Activated CD8-positive, alpha-beta memory T cell treated with anti-CD3 and anti-CD28 coated beads, Interleukin-2, amount 10 ng/mL, durations not matched to agents 7 days and 5 days (primary cell): ENCODE measurements around the gene CGB3. TPM values are rescaled to one million over a fixed set of nuclear protein-coding genes. Genes with fewer than 3 reads are reported as not detected.
"Not testable (repeated sequence)": the region's sequence is repeated elsewhere in the genome, so short reads cannot be mapped to it uniquely, and the experiment has no call there.

ENCODE experiments used
- ATAC-seq: fragments of 150-1000 bp; cut with Tn5 transposase; one replicate; pipeline ENCODE4 v1.10.0; 2021; ENCODE audit warnings: moderate library complexity
- CTCF ChIA-PET: fragments of 350-600 bp; sonication (Branson Sonifier 250); formaldehyde crosslinking; loops from one replicate; lab custom pipeline; 2021; ENCODE audit warnings: antibody characterized with exemption; lab: Charles Lee
- DNase-seq: peaks from one replicate; pipeline ENCODE4 v3.0.0-alpha.2; 2020
- H3K27ac Mint-ChIP-seq: one replicate; pipeline ENCODE4 v1.8.0; 2021; ENCODE audit warnings: mild to moderate bottlenecking, mixed read lengths
- H3K27me3 Mint-ChIP-seq: one replicate; pipeline ENCODE4 v1.8.0; 2021; ENCODE audit warnings: mixed read lengths
- H3K36me3 Mint-ChIP-seq: one replicate; pipeline ENCODE4 v1.8.0; 2021; ENCODE audit warnings: mild to moderate bottlenecking, mixed read lengths
- H3K4me1 Mint-ChIP-seq: one replicate; pipeline ENCODE4 v1.8.0; 2021; ENCODE audit warnings: mixed read lengths
- H3K4me3 Mint-ChIP-seq: one replicate; pipeline ENCODE4 v1.8.0; 2021; ENCODE audit warnings: mild to moderate bottlenecking, moderate library complexity, mixed read lengths
- H3K9me3 Mint-ChIP-seq: one replicate; pipeline ENCODE4 v1.8.0; 2022; ENCODE audit warnings: low read depth, mixed read lengths
- total RNA-seq, 2 experiments: library from RNA; stranded (reverse); gene quantifications; one replicate each; pipeline ENCODE4 v1.2.3, GENCODE V29; 2021

Gene CGB3
- total RNA-seq, 2 experiments from 2014 or later = not detected

DNA sequence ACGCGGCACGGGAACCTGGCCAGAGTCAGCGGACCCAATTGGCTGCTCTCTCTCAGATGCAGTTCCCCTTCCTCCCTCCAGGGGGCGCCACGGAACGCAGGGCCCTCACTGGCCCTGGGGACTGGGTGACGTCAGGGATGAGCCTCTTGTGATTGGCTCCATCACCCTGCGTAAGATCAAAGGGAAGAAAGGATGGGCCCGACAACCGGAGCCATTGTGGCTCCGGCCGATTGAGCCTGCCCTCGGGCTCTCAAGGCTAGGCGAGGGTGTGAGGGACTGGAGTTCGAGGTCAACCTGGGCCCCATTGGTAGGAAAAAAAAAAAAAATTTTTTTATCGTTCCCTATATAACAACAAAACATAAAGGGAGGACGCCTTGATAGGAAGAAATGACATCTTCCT lies 12.7 kb upstream of the CGB3 start, which contains the start of gene CGB1:
Gene CGB1, minus strand, starts transcription at position 81 of the 400 bp plus-strand sequence. CDS start 184 bp downstream, outside the sequence.
- CTCF ChIA-PET, H3K27ac Mint-ChIP-seq, H3K36me3 Mint-ChIP-seq, H3K9me3 Mint-ChIP-seq, H3K27me3 Mint-ChIP-seq, H3K4me3 Mint-ChIP-seq, H3K4me1 Mint-ChIP-seq: not testable (repeated sequence)
- DNase-seq (peak; percentile 67), ATAC-seq (peak; percentile 60)

DNA sequence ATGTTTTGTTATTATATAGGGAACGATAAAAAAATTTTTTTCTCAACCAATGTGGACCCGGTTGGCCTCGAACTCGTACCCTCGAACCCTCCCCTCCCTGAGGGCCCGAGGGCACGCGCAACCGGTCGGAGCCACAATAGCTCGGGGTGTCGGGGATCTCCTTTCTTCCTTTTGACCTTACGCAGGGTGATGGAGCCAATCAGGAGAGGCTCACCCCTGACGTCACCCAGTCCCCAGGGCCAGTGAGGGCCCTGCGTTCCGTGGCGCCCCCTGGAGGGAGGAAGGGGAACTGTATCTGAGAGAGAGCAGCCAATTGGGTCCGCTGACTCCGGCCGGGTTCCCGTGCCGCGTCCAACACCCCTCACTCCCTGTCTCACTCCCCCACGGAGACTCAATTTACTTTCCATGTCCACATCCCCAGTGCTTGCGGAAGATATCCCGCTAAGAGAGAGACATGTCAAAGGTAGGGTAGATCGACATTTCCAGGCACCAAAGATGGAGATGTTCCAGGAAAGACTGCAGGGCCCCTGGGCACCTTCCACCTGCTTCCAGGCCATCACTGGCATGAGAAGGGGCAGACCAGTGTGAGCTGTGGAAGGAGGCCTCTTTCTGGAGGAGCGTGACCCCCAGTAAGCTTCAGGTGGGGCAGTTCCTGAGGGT lies 7.6 kb upstream of the CGB3 start, which contains the start of gene CGB2:
Gene CGB2, plus strand, starts transcription at position 249 of the 660 bp plus-strand sequence. Its CDS starts 206 bp downstream, at position 455.
- not testable (repeated sequence) for H3K27me3 Mint-ChIP-seq, H3K27ac Mint-ChIP-seq, H3K36me3 Mint-ChIP-seq, H3K4me1 Mint-ChIP-seq, H3K9me3 Mint-ChIP-seq
- CTCF ChIA-PET = interaction anchor here (1.2 to 1.4 kb wide), 3 partner anchors 38 to 236 kb away, joined by 3 to 4 read pairs (median 3); partner anchors contain the start of gene RUVBL2
- DNase-seq = peak; percentile 83
- peak; percentile 85 for ATAC-seq
- peak within 1 kb of the TSS; percentile 17 for H3K4me3 Mint-ChIP-seq

- ATAC-seq, H3K9me3 Mint-ChIP-seq, H3K4me1 Mint-ChIP-seq, H3K27me3 Mint-ChIP-seq, H3K36me3 Mint-ChIP-seq, CTCF ChIA-PET, DNase-seq, H3K4me3 Mint-ChIP-seq, H3K27ac Mint-ChIP-seq: not testable (repeated sequence)
These were observed 6.2 kb upstream of the CGB3 start for GRCh38 chr19:49030323-49030722.

- CTCF ChIA-PET, H3K4me1 Mint-ChIP-seq, H3K36me3 Mint-ChIP-seq, H3K4me3 Mint-ChIP-seq, H3K27me3 Mint-ChIP-seq, H3K27ac Mint-ChIP-seq, DNase-seq, ATAC-seq, H3K9me3 Mint-ChIP-seq: not testable (repeated sequence)
These were observed 5.6 kb upstream of the CGB3 start for GRCh38 chr19:49029749-49030148.

- H3K4me1 Mint-ChIP-seq, H3K27ac Mint-ChIP-seq, H3K36me3 Mint-ChIP-seq, H3K4me3 Mint-ChIP-seq, H3K9me3 Mint-ChIP-seq, DNase-seq, CTCF ChIA-PET, ATAC-seq, H3K27me3 Mint-ChIP-seq: not testable (repeated sequence)
These were observed 4.6 kb upstream of the CGB3 start for GRCh38 chr19:49028686-49029085.

DNA sequence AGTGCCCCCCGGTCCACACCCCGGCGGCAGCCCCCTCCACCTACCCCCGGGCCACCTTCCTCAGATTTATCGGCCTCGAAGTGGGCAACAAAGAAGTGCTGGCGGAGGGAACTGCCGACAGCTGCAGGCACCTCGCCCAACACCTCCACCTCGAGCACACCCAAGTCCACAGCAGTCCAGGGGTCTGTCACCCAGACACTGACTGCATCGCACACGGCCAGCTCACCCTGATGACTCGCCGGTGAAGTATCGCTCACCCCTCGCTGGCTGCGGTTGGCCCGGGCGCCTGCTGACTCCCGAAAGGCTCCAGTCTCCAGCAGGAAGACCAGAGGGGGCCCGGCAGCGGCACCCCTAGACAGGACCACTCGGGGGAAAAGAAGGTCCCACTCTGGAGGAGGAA lies 1.5 kb upstream of the CGB3 start:
- H3K36me3 Mint-ChIP-seq, DNase-seq, CTCF ChIA-PET, ATAC-seq, H3K27me3 Mint-ChIP-seq, H3K4me3 Mint-ChIP-seq, H3K9me3 Mint-ChIP-seq, H3K27ac Mint-ChIP-seq: not testable (repeated sequence)
- H3K4me1 Mint-ChIP-seq = peaks cover 14% of the 10 kb centered on the region

DNA sequence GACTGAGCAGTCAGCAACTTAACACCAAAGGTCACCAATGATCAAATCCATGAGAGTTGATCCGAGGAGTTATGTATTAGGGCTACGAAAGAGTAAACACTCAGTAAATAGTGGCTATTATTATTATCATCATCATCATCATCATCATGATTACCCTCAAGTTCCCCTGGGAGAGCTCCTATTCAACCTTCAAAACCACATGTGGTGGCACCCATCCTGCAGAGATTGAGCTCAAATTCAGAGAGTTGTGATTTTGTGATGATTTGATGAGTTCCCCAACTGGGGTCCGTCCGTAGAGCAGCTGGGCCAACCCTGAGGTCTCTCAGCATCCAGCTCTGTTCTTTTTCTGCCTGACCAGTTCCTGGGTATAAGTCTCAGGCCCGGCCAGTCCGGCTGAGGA lies 955 bp upstream of the CGB3 start:
- H3K27ac Mint-ChIP-seq, H3K9me3 Mint-ChIP-seq, ATAC-seq, H3K36me3 Mint-ChIP-seq, DNase-seq, H3K27me3 Mint-ChIP-seq, H3K4me3 Mint-ChIP-seq, CTCF ChIA-PET: not testable (repeated sequence)
- peaks cover 19% of the 10 kb centered on the region for H3K4me1 Mint-ChIP-seq

DNA sequence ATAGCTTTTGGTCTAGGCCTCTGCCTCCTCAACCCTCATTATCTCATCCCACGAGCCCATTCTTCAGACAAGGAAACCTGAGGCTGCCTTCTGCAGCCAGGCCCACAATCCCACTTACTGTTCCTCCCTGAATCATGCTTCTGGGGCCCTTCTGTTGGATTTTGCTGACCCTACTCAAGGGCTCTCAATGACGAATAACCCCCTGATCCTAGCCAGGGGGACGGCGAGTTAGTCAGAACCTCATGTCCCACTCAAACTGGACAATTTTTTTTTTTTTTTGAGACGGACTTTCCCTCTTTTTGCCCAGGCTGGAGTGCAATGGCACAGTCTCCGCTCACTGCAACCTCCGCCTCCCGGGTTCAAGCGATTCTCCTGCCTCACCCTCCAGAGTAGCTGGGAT lies 2.0 kb downstream of the CGB3 start:
- no peak for DNase-seq
- Mint-ChIP-seq H3K36me3 (no peaks in the 10 kb centered on the region), H3K27me3 (peaks cover 14% of the 10 kb centered on the region), H3K27ac (no peak overlapping the region), H3K4me3 (no peak overlapping the region), H3K4me1 (peaks cover 33% of the 10 kb centered on the region), H3K9me3 (no peaks in the 10 kb centered on the region)
- CTCF ChIA-PET = interaction anchor here (1.1 to 5.6 kb wide), 4 partner anchors 22 to 92 kb away, joined by 3 to 47 read pairs (median 4); partner anchors contain the start of gene LIN7B
- ATAC-seq = no peak

- H3K36me3 Mint-ChIP-seq = no peaks in the 10 kb centered on the region
- no peak for ATAC-seq
- no peaks in the 10 kb centered on the region for H3K9me3 Mint-ChIP-seq
- DNase-seq = no peak
- CTCF ChIA-PET = interaction anchor here (0.8 to 5.6 kb wide), 6 partner anchors 21 to 93 kb away, joined by 3 to 47 read pairs (median 4); partner anchors contain the start of genes GYS1, LIN7B and RUVBL2
- H3K27me3 Mint-ChIP-seq = peaks cover 14% of the 10 kb centered on the region
- H3K4me3 Mint-ChIP-seq = no peak overlapping the region
- H3K27ac Mint-ChIP-seq = no peak overlapping the region
- H3K4me1 Mint-ChIP-seq = peaks cover 34% of the 10 kb centered on the region
These were observed 2.9 kb downstream of the CGB3 start for GRCh38 chr19:49020931-49021895.

GRCh38 chr19:49020342-49020741 lies 3.8 kb downstream of the CGB3 start:
- CTCF ChIA-PET = interaction anchor here (0.9 to 5.6 kb wide), 5 partner anchors 20 to 93 kb away, joined by 3 to 47 read pairs (median 4); partner anchors contain the start of gene LIN7B
- H3K27ac Mint-ChIP-seq = no peak overlapping the region
- no peaks in the 10 kb centered on the region for H3K36me3 Mint-ChIP-seq
- H3K4me1 Mint-ChIP-seq = peaks cover 34% of the 10 kb centered on the region
- no peaks in the 10 kb centered on the region for H3K9me3 Mint-ChIP-seq
- H3K27me3 Mint-ChIP-seq = peaks cover 14% of the 10 kb centered on the region
- DNase-seq = no peak
- H3K4me3 Mint-ChIP-seq = no peak overlapping the region
- no peak for ATAC-seq

GRCh38 chr19:49019242-49019932 lies 4.7 kb downstream of the CGB3 start:
- no peak overlapping the region for H3K27ac Mint-ChIP-seq

GRCh38 chr19:49018388-49019241 lies 5.5 kb downstream of the CGB3 start:
- H3K36me3 Mint-ChIP-seq, H3K27ac Mint-ChIP-seq, H3K9me3 Mint-ChIP-seq: not testable (repeated sequence)
- peaks cover 34% of the 10 kb centered on the region for H3K4me1 Mint-ChIP-seq
- ATAC-seq = peak; percentile 16
- CTCF ChIA-PET = interaction anchor here (1.0 to 5.6 kb wide), 10 partner anchors 11 to 174 kb away, joined by 3 to 47 read pairs (median 4); partner anchors contain the start of genes GYS1, LIN7B and RUVBL2
- DNase-seq = peak; percentile 51
- peak overlapping the region; percentile 65 for H3K4me3 Mint-ChIP-seq
- peaks cover 14% of the 10 kb centered on the region for H3K27me3 Mint-ChIP-seq

More at GRCh38 chr19:49019242-49019932, 4.7 kb downstream of the CGB3 start:
- peak overlapping the region; percentile 65 for H3K4me3 Mint-ChIP-seq
- H3K36me3 Mint-ChIP-seq = no peaks in the 10 kb centered on the region
- H3K27me3 Mint-ChIP-seq = peaks cover 14% of the 10 kb centered on the region
- DNase-seq (peak; percentile 69), ATAC-seq (peak; percentile 31)
- H3K4me1 Mint-ChIP-seq = peaks cover 34% of the 10 kb centered on the region
- H3K9me3 Mint-ChIP-seq = no peaks in the 10 kb centered on the region
- CTCF ChIA-PET = interaction anchor here (0.9 to 5.6 kb wide), 8 partner anchors 11 to 174 kb away, joined by 3 to 47 read pairs (median 4); partner anchors contain the start of gene LIN7B
